RWPE2 (cell line): Measurements from ENCODE around the gene NPHS1.
"Not testable (repeated sequence)": the region's sequence is repeated elsewhere in the genome, so short reads cannot be mapped to it uniquely, and the experiment has no call there.

ENCODE experiments used
- ATAC-seq: fragments of 200-7000 bp; cut with Tn5 transposase; 3 replicates; pipeline ENCODE4 v1.9.1; 2021; ENCODE audit warnings: low read depth
- DNase-seq: peaks from one replicate; pipeline ENCODE4 v3.0.0-alpha.2; 2020; ENCODE audit warnings: low spot score
- H3K27ac ChIP-seq: fragments of 450-650 bp; 2 replicates; pipeline ENCODE4 v1.5.1; 2017; ENCODE audit warnings: mild to moderate bottlenecking; ENCODE audit not compliant: poor library complexity, severe bottlenecking
- H3K27me3 ChIP-seq: fragments of 250-450 bp; sonication (Bioruptor Pico); 2 replicates; pipeline ENCODE4 v1.5.1; 2021; ENCODE audit warnings: mild to moderate bottlenecking, moderate library complexity; ENCODE audit not compliant: insufficient read depth, poor library complexity, severe bottlenecking
- H3K36me3 ChIP-seq: fragments of 250-450 bp; sonication (Bioruptor Pico); 2 replicates; pipeline ENCODE4 v1.5.1; 2020; ENCODE audit warnings: low read depth, mild to moderate bottlenecking, moderate library complexity
- H3K4me1 ChIP-seq: fragments of 250-450 bp; sonication (Bioruptor Pico); 2 replicates; pipeline ENCODE4 v1.5.1; 2021; ENCODE audit warnings: mild to moderate bottlenecking, moderate library complexity; ENCODE audit not compliant: insufficient read depth, poor library complexity, severe bottlenecking
- H3K4me3 ChIP-seq: fragments of 250-450 bp; sonication (Bioruptor Pico); 2 replicates; pipeline ENCODE4 v1.5.1; 2021; ENCODE audit warnings: mild to moderate bottlenecking, moderate library complexity; ENCODE audit not compliant: severe bottlenecking
- H3K9me3 ChIP-seq: fragments of 250-450 bp; sonication (Bioruptor Pico); 2 replicates; pipeline ENCODE4 v1.5.1; 2021; ENCODE audit warnings: mild to moderate bottlenecking, moderate library complexity; ENCODE audit not compliant: severe bottlenecking
- TF ChIP-seq, protein P1 (sequence below): fragments of 450-650 bp; IDR thresholded peaks from one replicate; pipeline ENCODE4 v1.5.1; 2017; ENCODE audit warnings: mild to moderate bottlenecking, moderate library complexity; ENCODE audit not compliant: poor library complexity, severe bottlenecking

The NPHS1 gene

GRCh38 chr19:35796645-35797542 is 55.4 kb downstream of the NPHS1 start:
- no peak overlapping the region for H3K27ac ChIP-seq
- no peaks in the 10 kb centered on the region for H3K36me3 ChIP-seq
- ATAC-seq = no peak
- H3K9me3 ChIP-seq = no peaks in the 10 kb centered on the region
- no peaks in the 10 kb centered on the region for H3K4me1 ChIP-seq
- no peak for DNase-seq
- no peak overlapping the region for H3K4me3 ChIP-seq
- TF ChIP-seq, protein P1, sequence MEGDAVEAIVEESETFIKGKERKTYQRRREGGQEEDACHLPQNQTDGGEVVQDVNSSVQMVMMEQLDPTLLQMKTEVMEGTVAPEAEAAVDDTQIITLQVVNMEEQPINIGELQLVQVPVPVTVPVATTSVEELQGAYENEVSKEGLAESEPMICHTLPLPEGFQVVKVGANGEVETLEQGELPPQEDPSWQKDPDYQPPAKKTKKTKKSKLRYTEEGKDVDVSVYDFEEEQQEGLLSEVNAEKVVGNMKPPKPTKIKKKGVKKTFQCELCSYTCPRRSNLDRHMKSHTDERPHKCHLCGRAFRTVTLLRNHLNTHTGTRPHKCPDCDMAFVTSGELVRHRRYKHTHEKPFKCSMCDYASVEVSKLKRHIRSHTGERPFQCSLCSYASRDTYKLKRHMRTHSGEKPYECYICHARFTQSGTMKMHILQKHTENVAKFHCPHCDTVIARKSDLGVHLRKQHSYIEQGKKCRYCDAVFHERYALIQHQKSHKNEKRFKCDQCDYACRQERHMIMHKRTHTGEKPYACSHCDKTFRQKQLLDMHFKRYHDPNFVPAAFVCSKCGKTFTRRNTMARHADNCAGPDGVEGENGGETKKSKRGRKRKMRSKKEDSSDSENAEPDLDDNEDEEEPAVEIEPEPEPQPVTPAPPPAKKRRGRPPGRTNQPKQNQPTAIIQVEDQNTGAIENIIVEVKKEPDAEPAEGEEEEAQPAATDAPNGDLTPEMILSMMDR = no peak
- H3K27me3 ChIP-seq = no peaks in the 10 kb centered on the region

GRCh38 chr19:35795564-35795963 is 56.7 kb downstream of the NPHS1 start:
- ATAC-seq, H3K36me3 ChIP-seq, H3K27ac ChIP-seq, DNase-seq, H3K9me3 ChIP-seq, H3K4me3 ChIP-seq, H3K27me3 ChIP-seq, H3K4me1 ChIP-seq: not testable (repeated sequence)

DNA sequence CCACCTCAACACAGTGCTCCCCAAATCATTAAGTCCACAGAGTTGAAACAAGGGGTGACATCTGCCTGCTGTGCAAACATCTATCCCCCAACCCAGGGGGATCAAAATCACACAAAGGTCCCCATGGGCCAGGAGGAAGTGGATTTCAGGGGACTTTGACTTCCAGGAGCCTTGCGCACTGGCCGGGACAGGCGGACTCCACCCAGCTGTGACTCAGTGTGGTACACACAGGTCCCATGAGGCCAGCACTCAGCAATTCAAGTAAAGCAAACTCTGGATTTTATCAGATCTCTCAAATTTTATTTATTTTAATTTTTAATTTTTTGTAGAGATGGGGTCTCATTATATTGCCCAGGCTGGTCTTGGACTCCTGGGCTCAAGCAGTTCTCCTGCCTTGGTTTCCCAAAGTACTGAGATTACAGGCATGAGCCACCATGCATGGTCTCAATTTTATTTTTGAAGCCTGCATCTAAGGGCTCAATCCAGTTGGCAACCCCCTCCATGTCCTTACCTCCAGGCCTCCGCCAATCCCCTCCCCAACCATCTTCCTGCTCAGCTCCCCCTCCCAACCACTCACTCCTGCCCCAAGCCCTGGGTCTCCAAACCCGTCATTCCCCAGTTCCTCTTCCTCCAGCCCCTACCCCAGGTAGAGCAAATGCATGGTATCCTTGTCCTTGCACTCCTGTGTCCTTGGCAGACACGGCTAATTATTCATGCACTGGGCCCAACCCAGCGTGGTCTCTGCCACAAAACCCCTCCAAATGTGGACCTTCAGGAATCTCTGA is 58.7 kb downstream of the NPHS1 start:
- H3K9me3 ChIP-seq = no peaks in the 10 kb centered on the region
- H3K4me3 ChIP-seq = no peak overlapping the region
- H3K27ac ChIP-seq = no peak overlapping the region
- no peaks in the 10 kb centered on the region for H3K27me3 ChIP-seq
- ATAC-seq (no peak), DNase-seq (no peak)
- H3K36me3 ChIP-seq = no peaks in the 10 kb centered on the region
- no peaks in the 10 kb centered on the region for H3K4me1 ChIP-seq
- TF ChIP-seq, protein P1 = no peak

DNA sequence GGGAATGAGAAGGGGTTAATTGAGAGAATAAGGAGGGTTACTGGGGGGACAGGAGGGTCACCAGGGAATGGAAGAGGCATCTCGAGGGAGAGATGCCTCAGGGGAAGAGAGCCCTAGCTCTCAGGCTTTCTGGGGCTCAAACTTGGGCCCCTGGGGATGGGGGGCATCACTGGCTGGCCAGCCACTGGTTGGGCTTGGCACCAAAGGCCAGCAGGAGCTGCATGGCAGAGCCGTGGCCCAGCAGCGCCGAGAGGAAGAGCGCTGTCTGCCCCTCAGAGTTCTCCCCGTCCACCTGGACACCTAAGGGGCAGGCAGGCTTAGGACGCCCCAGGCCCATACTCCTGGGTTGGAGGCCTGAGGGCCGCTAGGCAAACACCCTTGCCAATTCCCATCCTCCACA is 59.4 kb downstream of the NPHS1 start:
- ATAC-seq (no peak), DNase-seq (no peak)
- Histone ChIP-seq H3K36me3 (no peaks in the 10 kb centered on the region), H3K27me3 (no peaks in the 10 kb centered on the region), H3K4me3 (no peak overlapping the region), H3K27ac (no peak overlapping the region), H3K4me1 (no peaks in the 10 kb centered on the region), H3K9me3 (no peaks in the 10 kb centered on the region)
- TF ChIP-seq, protein P1 = no peak

DNA sequence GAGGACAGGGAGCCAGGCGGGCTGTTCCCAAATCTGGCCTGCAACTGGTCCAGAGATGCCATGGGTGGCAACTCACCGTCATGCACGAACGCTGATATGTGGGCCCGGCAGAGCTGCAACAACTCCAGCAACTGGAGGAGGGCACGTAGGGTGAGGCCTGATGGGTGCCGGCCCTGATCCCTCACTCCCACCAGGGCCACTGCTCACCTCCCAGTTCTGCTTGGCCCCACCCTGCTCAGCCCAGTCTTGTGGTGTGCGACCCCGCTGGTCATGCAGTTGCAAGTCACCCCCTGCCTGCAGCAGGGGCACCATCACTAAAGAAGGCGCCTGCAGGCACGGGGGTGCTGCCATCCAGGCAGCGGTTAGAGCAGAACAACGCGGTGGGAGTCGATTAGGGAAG is 60.0 kb downstream of the NPHS1 start:
- TF ChIP-seq, protein P1 = no peak
- ATAC-seq = no peak
- no peak for DNase-seq
- H3K4me3 ChIP-seq = no peak overlapping the region
- no peaks in the 10 kb centered on the region for H3K9me3 ChIP-seq
- H3K27ac ChIP-seq = no peak overlapping the region
- H3K36me3 ChIP-seq = no peaks in the 10 kb centered on the region
- no peaks in the 10 kb centered on the region for H3K27me3 ChIP-seq
- H3K4me1 ChIP-seq = no peaks in the 10 kb centered on the region
